ENCODE measurements around the gene IL18BP. TPM values are rescaled to one million over a fixed set of nuclear protein-coding genes. Genes with fewer than 3 reads are reported as not detected.

The IL18BP gene
- total RNA-seq, 2 experiments from 2014 or later, result 7.8 to 8.2 TPM

GRCh38 chr11:71977090-71977489 lies 21.6 kb upstream of the IL18BP start:
- no peak for ATAC-seq
- Mint-ChIP-seq H3K27ac (no peak overlapping the region), H3K4me1 (ENCODE audit: low read depth) (no peaks in the 10 kb centered on the region), H3K27me3 (no peaks in the 10 kb centered on the region), H3K4me3 (no peak overlapping the region), H3K9me3 (no peaks in the 10 kb centered on the region), H3K36me3 (ENCODE audit: low read depth) (peaks cover 5% of the 10 kb centered on the region)
- intact Hi-C loops (cut with micrococcal nuclease), result no loop called here
- ChIA-PET POLR2A (interaction anchor here (0.7 to 1.3 kb wide), 2 partner anchors 49 to 168 kb away, joined by 3 to 6 read pairs; partner anchors contain the start of gene XNDC1N), CTCF (interaction anchor here (0.6 to 3.2 kb wide), 35 partner anchors 9 to 454 kb away, joined by 3 to 25 read pairs (median 6); partner anchors contain the start of genes ANAPC15 and IL18BP)
- DNase-seq, result no peak
- TF ChIP-seq CTCF (IDR thresholded peaks at IDR 0.05), result no peak

GRCh38 chr11:71977743-71978418 lies 20.8 kb upstream of the IL18BP start:
- peak; percentile 65 for TF ChIP-seq CTCF (IDR thresholded peaks at IDR 0.05)
- CTCF ChIA-PET, result interaction anchor here (0.6 to 3.2 kb wide), 40 partner anchors 9 to 453 kb away, joined by 3 to 25 read pairs (median 5); partner anchors contain the start of genes ANAPC15 and IL18BP
- Mint-ChIP-seq H3K27me3 (no peaks in the 10 kb centered on the region), H3K27ac (no peak overlapping the region), H3K9me3 (no peaks in the 10 kb centered on the region), H3K4me1 (ENCODE audit: low read depth) (no peaks in the 10 kb centered on the region), H3K4me3 (no peak overlapping the region), H3K36me3 (ENCODE audit: low read depth) (peaks cover 5% of the 10 kb centered on the region)
- ATAC-seq, result peak; percentile 65
- POLR2A ChIA-PET, result interaction anchor here (0.7 kb wide), 1 partner anchor 167 kb away, joined by 3 read pairs; no protein-coding TSS in a partner anchor
- peak; percentile 72 for DNase-seq
- intact Hi-C loops (cut with micrococcal nuclease), result no loop called here

- Mint-ChIP-seq H3K9me3 (no peaks in the 10 kb centered on the region), H3K27ac (no peak overlapping the region), H3K4me3 (no peak overlapping the region), H3K4me1 (ENCODE audit: low read depth) (no peaks in the 10 kb centered on the region), H3K27me3 (no peaks in the 10 kb centered on the region), H3K36me3 (ENCODE audit: low read depth) (peaks cover 5% of the 10 kb centered on the region)
- DNase-seq (no peak), ATAC-seq (no peak)
- no peak for TF ChIP-seq CTCF (IDR thresholded peaks at IDR 0.05)
- ChIA-PET POLR2A (no interaction called here), CTCF (interaction anchor here (1.1 to 3.2 kb wide), 12 partner anchors 16 to 347 kb away, joined by 3 to 19 read pairs (median 8); partner anchors contain the start of gene IL18BP)
- intact Hi-C loops (cut with micrococcal nuclease), result no loop called here
Measured at GRCh38 chr11:71979094-71979493, 19.6 kb upstream of the IL18BP start.

GRCh38 chr11:71979602-71980001 lies 19.1 kb upstream of the IL18BP start:
- H3K4me3 Mint-ChIP-seq, result no peak overlapping the region
- CTCF ChIA-PET, result interaction anchor here (1.2 to 3.1 kb wide), 5 partner anchors 19 to 164 kb away, joined by 3 to 18 read pairs (median 10); partner anchors contain the start of gene IL18BP
- no peak for DNase-seq
- H3K36me3 Mint-ChIP-seq (ENCODE audit: low read depth), result peaks cover 5% of the 10 kb centered on the region
- H3K27ac Mint-ChIP-seq, result no peak overlapping the region
- ATAC-seq, result no peak
- POLR2A ChIA-PET, result no interaction called here
- H3K27me3 Mint-ChIP-seq, result no peaks in the 10 kb centered on the region
- no peak for TF ChIP-seq CTCF (IDR thresholded peaks at IDR 0.05)
- no peaks in the 10 kb centered on the region for H3K9me3 Mint-ChIP-seq
- no peaks in the 10 kb centered on the region for H3K4me1 Mint-ChIP-seq (ENCODE audit: low read depth)
- intact Hi-C loops (cut with micrococcal nuclease), result no loop called here

- ATAC-seq, result no peak
- ChIA-PET CTCF (interaction anchor here (1.0 to 3.9 kb wide), 4 partner anchors 9 to 158 kb away, joined by 3 to 25 read pairs (median 6); no protein-coding TSS in a partner anchor), POLR2A (no interaction called here)
- no peaks in the 10 kb centered on the region for H3K4me1 Mint-ChIP-seq (ENCODE audit: low read depth)
- no peak overlapping the region for H3K4me3 Mint-ChIP-seq
- TF ChIP-seq CTCF (IDR thresholded peaks at IDR 0.05), result no peak
- no peaks in the 10 kb centered on the region for H3K27me3 Mint-ChIP-seq
- peaks cover 8% of the 10 kb centered on the region for H3K36me3 Mint-ChIP-seq (ENCODE audit: low read depth)
- no peak overlapping the region for H3K27ac Mint-ChIP-seq
- DNase-seq, result no peak
- intact Hi-C loops (cut with micrococcal nuclease), result no loop called here
- no peaks in the 10 kb centered on the region for H3K9me3 Mint-ChIP-seq
Measured at GRCh38 chr11:71986131-71986530, 12.6 kb upstream of the IL18BP start.

Measured in activated CD8-positive, alpha-beta T cell treated with anti-CD3 and anti-CD28 coated beads for 36 hours (primary cell).